Measurements from ENCODE around the gene SPSB3.

The SPSB3 gene

DNA sequence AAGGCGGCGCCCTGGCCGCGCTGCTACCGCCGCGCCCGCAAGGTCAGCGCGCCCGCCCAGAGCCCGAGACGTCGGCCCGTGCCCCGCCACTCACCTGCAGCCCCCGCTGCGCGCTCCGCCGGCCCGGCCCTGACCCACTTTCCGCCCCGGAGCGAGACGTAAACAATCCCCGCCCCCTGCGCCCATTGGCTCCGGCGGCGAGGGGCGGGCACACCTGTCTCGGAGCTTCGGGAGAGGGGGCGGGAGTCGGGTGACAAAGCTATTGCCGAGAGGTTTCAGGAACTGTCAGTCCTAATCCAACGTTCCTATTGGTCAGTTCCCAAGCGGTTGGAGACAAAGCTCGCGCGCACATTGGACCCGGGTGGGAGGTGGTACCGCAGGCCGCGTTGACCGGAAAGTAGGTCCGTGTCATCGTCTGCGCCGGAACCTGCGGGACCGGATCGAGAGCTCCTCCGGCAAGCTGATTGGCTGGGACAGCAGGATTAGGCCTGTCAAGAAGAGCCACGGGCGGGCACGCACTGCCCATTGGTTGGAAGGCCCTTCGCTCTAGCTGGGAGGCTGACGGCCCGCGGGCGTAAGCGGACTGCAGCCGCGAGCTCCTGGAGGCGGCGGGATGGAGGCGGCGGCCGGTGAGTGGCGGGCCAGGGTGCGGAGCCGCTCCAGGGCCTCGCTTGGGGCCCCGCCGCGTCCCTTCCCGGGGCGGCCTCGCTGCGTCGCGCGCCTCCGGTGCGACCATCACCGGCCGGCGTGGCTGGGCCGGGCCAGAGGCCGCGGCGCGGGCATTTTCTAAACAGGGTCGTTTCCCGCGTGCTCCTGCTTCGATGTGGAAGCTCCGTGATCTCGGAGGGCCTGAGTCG is at the start of gene SPSB3, which contains the start of gene NUBP2:
SPSB3 (minus strand) TSS at position 164 of the 857 bp plus-strand sequence. CDS start 1,088 bp downstream, outside the sequence.
NUBP2 (plus strand) TSS at position 553 of the 857 bp plus-strand sequence; CDS start at position 614, 61 bp downstream.
- DNase-seq (ENCODE audit: low spot score) = peak; percentile 99

GRCh38 chr16:1831186-1832075 is 49.1 kb upstream of the SPSB3 start:
- no peak for DNase-seq (ENCODE audit: low spot score)

GRCh38 chr16:1830213-1830612 is 47.8 kb upstream of the SPSB3 start:
- DNase-seq (ENCODE audit: low spot score) = no peak

DNA sequence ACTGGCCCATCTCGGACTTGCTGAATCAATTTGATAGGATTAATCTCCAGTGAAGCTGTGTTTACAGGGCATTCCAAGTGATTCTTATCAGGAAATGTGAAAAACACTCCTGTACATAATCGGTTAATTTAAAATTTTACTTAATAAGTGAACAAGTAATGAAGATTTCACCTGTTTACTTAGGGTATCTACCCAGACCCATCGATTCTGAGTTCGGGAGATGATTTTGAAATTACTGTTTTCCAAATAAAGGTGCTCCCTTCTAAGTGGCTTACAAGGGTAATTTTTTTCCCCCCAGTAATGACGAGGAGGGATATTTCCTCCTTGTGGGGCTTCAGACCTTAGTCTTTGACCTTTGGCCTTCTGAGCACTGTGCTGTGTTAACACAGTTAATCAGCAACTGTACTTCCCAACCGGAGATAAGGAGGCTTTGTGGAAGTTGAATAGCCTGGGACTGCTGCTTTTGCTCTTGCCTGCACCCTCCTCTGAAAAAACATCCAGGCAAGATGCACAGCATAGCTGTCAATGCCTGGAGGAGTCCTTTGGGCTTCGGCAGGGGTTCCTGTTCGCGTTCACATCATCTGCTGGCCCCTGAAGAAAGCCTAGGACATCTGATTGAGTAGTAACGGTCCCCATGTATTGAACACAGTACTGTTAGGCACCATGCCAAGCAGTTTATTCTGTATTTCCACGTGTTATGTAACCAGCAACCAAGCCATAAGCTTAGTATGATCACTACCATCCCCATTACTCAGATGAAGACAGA is 46.5 kb upstream of the SPSB3 start:
- no peak for DNase-seq (ENCODE audit: low spot score)

DNA sequence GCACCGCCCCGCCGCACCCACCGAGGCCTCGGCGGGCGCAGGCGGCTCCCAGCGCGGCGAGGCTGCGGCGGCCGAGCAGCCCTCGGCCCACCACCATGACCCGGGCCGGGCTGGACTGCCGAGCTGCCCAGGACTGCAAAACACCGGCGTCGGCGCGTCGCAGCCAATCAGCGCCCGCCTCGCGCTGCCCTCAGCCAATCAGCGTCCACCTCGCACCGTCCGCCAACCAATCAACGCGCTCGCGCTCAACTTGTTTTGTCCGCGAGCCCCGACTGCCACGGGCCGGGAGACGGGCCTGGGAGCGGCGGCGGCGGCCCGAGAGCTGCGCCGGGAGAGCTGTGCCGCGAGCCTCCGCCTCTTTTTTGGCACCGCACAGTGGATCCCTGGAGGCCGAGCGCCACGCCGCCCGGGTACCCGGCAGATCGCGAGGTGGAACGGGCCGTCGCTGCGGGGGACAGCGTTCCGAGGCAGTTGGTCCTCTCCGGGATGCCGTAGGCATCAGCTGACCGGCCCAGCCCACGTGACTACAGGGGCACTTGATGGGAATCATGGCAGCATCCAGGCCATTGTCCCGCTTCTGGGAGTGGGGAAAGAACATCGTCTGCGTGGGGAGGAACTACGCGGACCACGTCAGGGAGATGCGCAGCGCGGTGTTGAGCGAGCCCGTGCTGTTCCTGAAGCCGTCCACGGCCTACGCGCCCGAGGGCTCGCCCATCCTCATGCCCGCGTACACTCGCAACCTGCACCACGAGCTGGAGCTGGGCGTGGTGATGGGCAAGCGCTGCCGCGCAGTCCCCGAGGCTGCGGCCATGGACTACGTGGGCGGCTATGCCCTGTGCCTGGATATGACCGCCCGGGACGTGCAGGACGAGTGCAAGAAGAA is 44.6 kb upstream of the SPSB3 start, which contains the start of the genes FAHD1 and HAGH:
FAHD1 (plus strand) TSS at position 516 of the 883 bp plus-strand sequence; CDS start at position 549, 33 bp downstream.
HAGH (minus strand) TSS at position 135 of the 883 bp plus-strand sequence; CDS start at position 97, 38 bp downstream.
- DNase-seq (ENCODE audit: low spot score) = peak; percentile 93

DNA sequence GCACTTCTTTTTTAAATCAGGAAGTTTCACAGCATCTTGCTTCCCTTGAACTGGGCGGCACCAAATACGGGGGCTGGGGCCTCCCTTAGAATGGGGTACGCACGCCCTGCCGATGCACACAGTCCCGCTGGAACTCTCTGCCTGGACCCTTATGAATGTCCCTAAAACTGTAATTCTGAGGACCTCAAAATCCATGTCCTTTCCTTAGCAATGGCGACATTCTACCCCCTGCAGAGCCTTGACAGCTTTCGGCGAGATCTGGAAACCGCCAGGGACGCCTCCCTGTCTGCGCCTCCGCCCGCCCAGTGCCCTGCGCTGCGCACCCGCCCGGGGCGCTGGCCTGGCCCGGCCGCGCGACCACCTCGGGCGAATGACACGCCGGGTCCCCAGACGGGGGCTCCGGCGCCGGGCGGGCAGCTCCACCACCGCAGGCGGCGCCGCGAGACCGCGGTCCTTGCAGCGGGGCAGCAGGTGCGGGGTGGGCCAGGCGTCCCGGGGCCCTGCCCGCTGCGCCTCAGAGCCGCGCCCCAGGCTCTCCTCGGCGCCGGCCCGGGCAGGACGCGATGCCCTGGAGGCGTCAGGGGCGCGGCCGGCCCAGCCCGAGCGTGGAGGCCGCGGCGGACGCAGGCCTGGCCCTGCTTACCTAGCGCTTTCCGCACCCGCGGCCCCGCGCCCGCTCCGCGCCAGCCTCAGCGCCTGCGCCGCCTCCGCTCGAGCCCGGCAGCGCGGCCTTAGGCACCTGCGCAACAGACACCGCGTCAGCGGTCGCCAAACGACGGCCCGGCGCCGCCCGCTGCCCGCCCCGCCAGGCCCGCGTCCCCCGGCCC is 43.7 kb upstream of the SPSB3 start:
- peak; percentile 62 for DNase-seq (ENCODE audit: low spot score)

- no peak for DNase-seq (ENCODE audit: low spot score)
These were observed 43.1 kb upstream of the SPSB3 start for GRCh38 chr16:1825381-1825863.

DNA sequence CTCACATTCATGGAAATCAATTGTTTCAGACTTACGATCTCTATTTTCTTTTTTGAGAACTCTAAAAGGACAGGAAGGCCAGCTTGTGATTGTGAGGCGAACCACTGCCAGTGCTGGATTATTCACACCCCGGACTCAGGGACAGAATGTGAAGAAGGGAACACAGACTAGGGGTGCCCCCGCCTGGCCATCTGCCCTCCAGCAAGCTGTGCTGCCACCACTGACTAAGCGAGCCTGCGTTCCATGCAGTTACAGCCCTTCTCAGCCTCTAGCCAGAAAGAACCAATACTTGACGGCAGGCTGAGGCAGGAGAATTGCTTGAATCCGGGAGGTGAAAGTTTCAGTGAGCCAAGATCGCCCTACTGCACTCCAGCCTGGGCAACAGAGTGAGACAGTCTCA is 41.5 kb upstream of the SPSB3 start:
- no peak for DNase-seq (ENCODE audit: low spot score)

GRCh38 chr16:1822801-1823200 is 40.4 kb upstream of the SPSB3 start:
- no peak for DNase-seq (ENCODE audit: low spot score)

- no peak for DNase-seq (ENCODE audit: low spot score)
These were observed 39.7 kb upstream of the SPSB3 start for GRCh38 chr16:1821861-1822611.

- DNase-seq (ENCODE audit: low spot score) = no peak
These were observed 38.5 kb upstream of the SPSB3 start for GRCh38 chr16:1820946-1821290.

DNA sequence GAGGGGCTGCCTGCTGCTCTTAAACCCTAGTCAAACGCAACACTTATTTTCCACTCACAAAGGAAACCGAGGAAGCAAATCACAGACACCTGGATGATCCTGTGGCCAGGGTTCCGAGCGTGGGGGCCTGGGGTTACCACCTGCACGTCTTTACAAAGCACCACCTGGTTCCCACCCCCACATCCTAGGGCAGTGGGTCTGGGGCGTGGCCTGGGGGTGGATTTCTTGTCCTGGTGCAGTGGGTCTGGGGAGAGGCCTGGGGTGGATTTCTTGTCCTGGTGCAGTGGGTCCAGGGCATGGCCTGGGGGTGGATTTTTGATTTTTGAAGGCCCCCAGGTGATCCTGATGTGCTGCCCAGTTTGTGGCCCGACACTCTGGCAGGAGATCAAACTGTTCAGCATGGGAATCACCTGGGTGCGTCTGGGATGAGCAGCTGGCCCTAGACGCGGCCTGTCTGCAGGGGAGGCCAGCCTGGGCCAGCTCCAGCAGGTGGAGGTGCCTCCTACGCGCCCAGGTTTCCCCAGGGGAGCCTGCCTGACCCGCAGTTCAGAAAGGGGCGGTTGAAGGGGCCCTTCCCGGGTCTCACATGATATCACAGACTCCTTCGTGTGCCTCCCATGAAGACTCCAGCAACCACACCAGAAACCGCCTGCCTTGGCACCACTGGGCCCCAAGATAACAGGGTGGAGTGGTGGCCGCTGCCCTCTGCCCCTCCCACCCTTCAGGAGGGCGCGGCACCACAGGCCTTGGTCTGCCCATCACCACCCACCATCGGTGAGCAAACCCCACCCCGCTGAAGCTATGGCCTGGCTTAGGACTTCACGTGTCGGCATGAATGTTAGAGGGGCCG is 38.0 kb upstream of the SPSB3 start:
- no peak for DNase-seq (ENCODE audit: low spot score)

GRCh38 chr16:1819611-1820010 is 37.2 kb upstream of the SPSB3 start:
- no peak for DNase-seq (ENCODE audit: low spot score)

DNA sequence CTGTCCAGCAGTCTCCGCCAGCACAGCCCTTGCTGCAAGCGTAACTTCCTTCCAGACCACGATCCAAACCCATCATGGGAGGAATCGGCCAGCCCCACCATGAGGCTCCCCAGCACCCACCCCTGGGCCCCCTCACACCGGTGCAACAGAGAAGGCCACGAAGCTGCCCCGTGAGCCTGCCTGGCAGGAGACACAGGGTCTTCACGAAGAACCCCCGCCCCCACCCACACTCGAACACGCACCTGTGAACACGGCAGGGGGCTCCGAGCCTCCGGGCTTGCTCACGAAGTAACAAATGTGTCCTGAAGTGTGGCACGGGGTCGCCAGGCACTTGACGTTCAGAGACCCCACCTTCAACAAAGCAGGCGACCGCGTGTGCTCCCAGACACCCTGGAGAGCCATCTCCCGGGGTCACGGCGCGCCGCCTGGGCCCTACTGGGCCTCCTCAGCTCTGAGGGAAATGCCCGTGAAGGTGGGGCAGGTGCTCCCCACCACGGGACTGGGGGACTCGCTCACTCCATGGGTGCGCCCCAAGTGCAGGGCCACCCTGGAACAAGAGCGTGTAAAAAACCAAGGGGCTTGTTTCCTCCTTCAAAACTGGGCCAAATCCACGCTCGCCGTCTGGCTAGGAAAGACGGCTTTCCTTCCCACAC is 36.6 kb upstream of the SPSB3 start:
- DNase-seq (ENCODE audit: low spot score) = no peak

GRCh38 chr16:1818204-1818872 is 36.0 kb upstream of the SPSB3 start:
- DNase-seq (ENCODE audit: low spot score) = no peak

- no peak for DNase-seq (ENCODE audit: low spot score)
These were observed 35.3 kb upstream of the SPSB3 start for GRCh38 chr16:1817716-1818115.

- DNase-seq (ENCODE audit: low spot score) = no peak
These were observed 34.9 kb upstream of the SPSB3 start for GRCh38 chr16:1817276-1817589.
